Fibroblast of lung (primary cell): ENCODE results near the gene SRRM2. TPM values are rescaled to one million over a fixed set of nuclear protein-coding genes. Genes with fewer than 3 reads are reported as not detected.

ENCODE experiments used
- DNase-seq, 2 donors: peaks; one replicate each; pipeline versions ENCODE4 v3.0.0 to v3.0.0-alpha.2; 2010; ENCODE audit warnings: low read depth in 2 of 2
- H2AFZ ChIP-seq: 2 replicates; pipeline ENCODE4 v1.5.1; 2012; ENCODE audit warnings: low read length, control low read depth, inconsistent platforms
- H3K27ac ChIP-seq: 2 replicates; pipeline ENCODE4 v1.5.1; 2011; ENCODE audit warnings: low read length, control low read depth; ENCODE audit not compliant: insufficient read depth
- H3K27me3 ChIP-seq: 2 replicates; pipeline ENCODE4 v1.5.1; 2011; ENCODE audit warnings: mild to moderate bottlenecking, low read length; ENCODE audit not compliant: control insufficient read depth, insufficient read depth
- H3K36me3 ChIP-seq: 2 replicates; pipeline ENCODE4 v1.5.1; 2011; ENCODE audit warnings: low read length; ENCODE audit not compliant: control insufficient read depth, insufficient read depth
- H3K4me1 ChIP-seq: 2 replicates; pipeline ENCODE4 v1.5.1; 2011; ENCODE audit warnings: low read length; ENCODE audit not compliant: control insufficient read depth, insufficient read depth; ENCODE audit errors: extremely low read depth
- H3K4me2 ChIP-seq: 2 replicates; pipeline ENCODE4 v1.5.1; 2011; ENCODE audit warnings: low read length, control low read depth; ENCODE audit not compliant: insufficient read depth; ENCODE audit errors: extremely low read depth
- H3K4me3 ChIP-seq, 4 experiments: fragments of 200-600 bp in 1 of 4; sonication (generic) in 1 of 4; replicated peaks in 1 of 4; 2 replicates each; pipeline ENCODE4 v1.5.1; 2011 to 2016; ENCODE audit warnings: low read length in 4 of 4, low read depth in 3 of 4, mild to moderate bottlenecking in 3 of 4, control low read depth in 2 of 4, inconsistent platforms in 1 of 4, mixed read lengths in 1 of 4; ENCODE audit not compliant: insufficient read depth in 1 of 4; ENCODE audit errors: control extremely low read depth in 1 of 4
- H3K79me2 ChIP-seq: 2 replicates; pipeline ENCODE4 v1.5.1; 2012; ENCODE audit warnings: mild to moderate bottlenecking, low read length, inconsistent platforms; ENCODE audit not compliant: control insufficient read depth, insufficient read depth
- H3K9ac ChIP-seq: 2 replicates; pipeline ENCODE4 v1.5.1; 2011; ENCODE audit warnings: mild to moderate bottlenecking, low read length, control low read depth; ENCODE audit not compliant: insufficient read depth
- H3K9me3 ChIP-seq: 2 replicates; pipeline ENCODE4 v1.5.1; 2012; ENCODE audit warnings: low read depth, low read length; ENCODE audit not compliant: control insufficient read depth, insufficient read depth
- H4K20me1 ChIP-seq: 2 replicates; pipeline ENCODE4 v1.5.1; 2011; ENCODE audit warnings: low read length; ENCODE audit not compliant: control insufficient read depth, insufficient read depth; ENCODE audit errors: extremely low read depth
- EZH2 ChIP-seq: IDR thresholded peaks from 2 replicates; pipeline ENCODE4 v1.5.1; 2012; ENCODE audit warnings: low read length, control low read depth, mild to moderate bottlenecking; ENCODE audit errors: missing control alignments
- polyA plus RNA-seq, 2 donors: library from polyadenylated mRNA; depleted of rRNA in 1 of 2; stranded (reverse) in 1 of 2; unstranded in 1 of 2; fragments of >200 nt; gene quantifications; 2 replicates each; pipeline ENCODE4 v1.2.1, GENCODE V29; 2011 to 2012; ENCODE audit warnings: missing spikeins in 1 of 2
- total RNA-seq: library from RNA; depleted of rRNA; stranded (reverse); fragments of >200 nt; gene quantifications from 2 replicates; pipeline ENCODE4 v1.2.1, GENCODE V29; 2014
- TF ChIP-seq, protein P1 (sequence below), 2 donors: IDR thresholded peaks in 1 of 2; conservative IDR thresholded peaks in 1 of 2; 1 replicate in 1 of 2; 2 replicates in 1 of 2; pipeline ENCODE4 v1.5.1; 2011 to 2012; ENCODE audit warnings: low read length in 2 of 2, control low read depth in 1 of 2, inconsistent platforms in 1 of 2, low read depth in 1 of 2, mild to moderate bottlenecking in 1 of 2

SRRM2 gene
- total and polyA plus RNA-seq, 2 donors (not counting 1 experiment from before 2014, with no cell fraction given), result 55.2 to 74.3 TPM

DNA sequence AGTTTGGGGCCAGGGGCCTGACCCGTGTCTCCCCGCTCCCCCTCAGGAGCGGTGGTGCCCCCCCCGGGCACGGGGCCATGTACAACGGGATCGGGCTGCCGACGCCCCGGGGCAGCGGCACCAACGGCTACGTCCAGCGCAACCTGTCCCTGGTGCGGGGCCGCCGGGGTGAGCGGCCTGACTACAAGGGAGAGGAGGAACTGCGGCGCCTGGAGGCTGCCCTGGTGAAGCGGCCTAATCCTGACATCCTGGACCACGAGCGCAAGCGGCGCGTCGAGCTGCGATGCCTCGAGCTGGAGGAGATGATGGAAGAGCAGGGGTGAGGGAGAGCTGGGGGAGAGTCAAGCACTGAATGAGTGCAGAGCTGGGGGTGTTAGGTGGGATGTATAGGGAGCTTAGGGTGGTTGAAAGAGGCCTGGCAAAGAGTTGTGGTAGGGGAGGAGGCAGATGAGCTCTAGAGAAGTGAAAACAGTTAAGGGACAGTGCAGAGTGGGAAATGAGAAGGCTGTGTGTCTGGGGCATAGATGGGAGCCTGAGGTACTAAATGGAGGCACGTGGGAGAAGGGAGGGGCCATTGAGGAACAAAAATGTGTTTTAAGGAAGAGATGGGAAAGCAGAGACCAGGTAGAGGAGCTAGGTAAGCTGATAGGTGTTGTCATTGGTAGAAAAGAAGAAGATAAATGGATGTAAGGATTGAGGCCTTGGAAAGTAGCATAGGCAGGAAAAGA lies 4.0 kb downstream of the SRRM2 start:
- Histone ChIP-seq H3K4me2 (no peak overlapping the region), H3K36me3 (peaks cover 24% of the 10 kb centered on the region), H3K4me3 (no peak overlapping the region), H3K4me1 (no peaks in the 10 kb centered on the region), H3K9me3 (no peaks in the 10 kb centered on the region), H3K9ac (no peak overlapping the region), H4K20me1 (peaks cover 10% of the 10 kb centered on the region), H2AFZ (no peak overlapping the region), H3K79me2 (peaks cover 80% of the 10 kb centered on the region), H3K27me3 (no peaks in the 10 kb centered on the region), H3K27ac (no peak overlapping the region)
- TF ChIP-seq, protein P1, sequence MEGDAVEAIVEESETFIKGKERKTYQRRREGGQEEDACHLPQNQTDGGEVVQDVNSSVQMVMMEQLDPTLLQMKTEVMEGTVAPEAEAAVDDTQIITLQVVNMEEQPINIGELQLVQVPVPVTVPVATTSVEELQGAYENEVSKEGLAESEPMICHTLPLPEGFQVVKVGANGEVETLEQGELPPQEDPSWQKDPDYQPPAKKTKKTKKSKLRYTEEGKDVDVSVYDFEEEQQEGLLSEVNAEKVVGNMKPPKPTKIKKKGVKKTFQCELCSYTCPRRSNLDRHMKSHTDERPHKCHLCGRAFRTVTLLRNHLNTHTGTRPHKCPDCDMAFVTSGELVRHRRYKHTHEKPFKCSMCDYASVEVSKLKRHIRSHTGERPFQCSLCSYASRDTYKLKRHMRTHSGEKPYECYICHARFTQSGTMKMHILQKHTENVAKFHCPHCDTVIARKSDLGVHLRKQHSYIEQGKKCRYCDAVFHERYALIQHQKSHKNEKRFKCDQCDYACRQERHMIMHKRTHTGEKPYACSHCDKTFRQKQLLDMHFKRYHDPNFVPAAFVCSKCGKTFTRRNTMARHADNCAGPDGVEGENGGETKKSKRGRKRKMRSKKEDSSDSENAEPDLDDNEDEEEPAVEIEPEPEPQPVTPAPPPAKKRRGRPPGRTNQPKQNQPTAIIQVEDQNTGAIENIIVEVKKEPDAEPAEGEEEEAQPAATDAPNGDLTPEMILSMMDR (conservative IDR thresholded peaks at IDR 0.05 in 1 of 2, IDR thresholded peaks at IDR 0.05 in 1 of 2; ENCODE audit: low read depth in 1 of 2, low read length in 2 of 2), result no peak
- TF ChIP-seq EZH2, result no peak
- DNase-seq, result no peak

DNA sequence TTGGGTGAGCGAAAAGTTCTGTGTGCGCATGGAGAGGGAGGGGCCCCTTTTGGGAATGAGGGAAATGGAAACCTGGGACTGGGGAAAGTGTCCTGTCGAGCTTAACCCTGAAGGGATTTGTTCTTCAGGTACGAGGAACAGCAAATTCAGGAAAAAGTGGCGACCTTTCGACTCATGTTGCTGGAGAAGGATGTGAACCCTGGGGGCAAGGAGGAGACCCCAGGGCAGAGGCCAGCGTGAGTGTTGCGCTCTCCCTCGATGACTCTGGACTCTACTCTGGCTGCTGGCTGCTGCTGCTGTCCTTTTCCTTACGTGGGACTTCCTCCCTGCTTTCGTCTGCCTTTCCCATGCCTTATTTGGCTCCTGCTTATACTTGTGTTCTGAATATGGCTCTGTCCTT lies 4.9 kb downstream of the SRRM2 start:
- TF ChIP-seq, protein P1 (conservative IDR thresholded peaks at IDR 0.05 in 1 of 2, IDR thresholded peaks at IDR 0.05 in 1 of 2; ENCODE audit: low read depth in 1 of 2, low read length in 2 of 2), result no peak
- TF ChIP-seq EZH2, result no peak
- DNase-seq, result no peak
- Histone ChIP-seq H4K20me1 (peaks cover 10% of the 10 kb centered on the region), H2AFZ (no peak overlapping the region), H3K27me3 (no peaks in the 10 kb centered on the region), H3K9me3 (no peaks in the 10 kb centered on the region), H3K79me2 (peaks cover 88% of the 10 kb centered on the region), H3K9ac (no peak overlapping the region), H3K4me1 (no peaks in the 10 kb centered on the region), H3K27ac (no peak overlapping the region), H3K4me3 (no peak overlapping the region), H3K36me3 (peaks cover 33% of the 10 kb centered on the region), H3K4me2 (no peak overlapping the region)

DNA sequence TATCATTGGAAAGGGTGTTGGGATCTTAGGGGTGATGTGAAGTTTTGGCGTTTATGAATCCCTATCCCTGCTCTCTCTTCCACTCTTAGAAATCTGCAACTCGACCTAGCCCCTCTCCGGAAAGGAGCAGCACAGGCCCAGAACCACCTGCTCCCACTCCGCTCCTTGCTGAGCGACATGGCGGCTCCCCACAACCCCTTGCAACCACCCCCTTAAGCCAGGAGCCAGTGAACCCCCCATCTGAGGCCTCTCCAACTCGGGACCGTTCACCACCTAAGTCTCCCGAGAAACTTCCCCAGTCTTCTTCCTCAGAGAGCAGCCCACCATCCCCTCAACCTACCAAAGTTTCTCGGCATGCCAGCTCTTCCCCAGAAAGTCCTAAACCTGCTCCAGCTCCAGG lies 9.0 kb downstream of the SRRM2 start:
- no peaks in the 10 kb centered on the region for H3K4me1 ChIP-seq
- no peak overlapping the region for H3K27ac ChIP-seq
- peaks cover 90% of the 10 kb centered on the region for H3K79me2 ChIP-seq
- no peaks in the 10 kb centered on the region for H3K9me3 ChIP-seq
- H2AFZ ChIP-seq, result no peak overlapping the region
- H3K9ac ChIP-seq, result no peak overlapping the region
- no peaks in the 10 kb centered on the region for H3K27me3 ChIP-seq
- TF ChIP-seq EZH2, result no peak
- TF ChIP-seq, protein P1 (conservative IDR thresholded peaks at IDR 0.05 in 1 of 2, IDR thresholded peaks at IDR 0.05 in 1 of 2; ENCODE audit: low read depth in 1 of 2, low read length in 2 of 2), result no peak
- no peak overlapping the region for H3K4me3 ChIP-seq
- no peak for DNase-seq
- H4K20me1 ChIP-seq, result peaks cover 5% of the 10 kb centered on the region
- H3K4me2 ChIP-seq, result no peak overlapping the region
- H3K36me3 ChIP-seq, result peaks cover 60% of the 10 kb centered on the region
